Endodermal cell (in vitro differentiated cells): Measurements from ENCODE around the gene PLA2G3. TPM values are rescaled to one million over a fixed set of nuclear protein-coding genes. Genes with fewer than 3 reads are reported as not detected.

ENCODE experiments used
- DNase-seq: peaks from one replicate; pipeline ENCODE4 v3.0.0-alpha.2; 2017
- H3K27ac ChIP-seq: 2 replicates; pipeline ENCODE4 v1.5.1; 2013; ENCODE audit warnings: mild to moderate bottlenecking, low read depth, low read length, moderate library complexity
- H3K27me3 ChIP-seq: 2 replicates; pipeline ENCODE4 v1.6.1; 2013; ENCODE audit warnings: mild to moderate bottlenecking, low read length, moderate library complexity; ENCODE audit not compliant: insufficient read depth, control insufficient read depth, poor library complexity, severe bottlenecking
- H3K36me3 ChIP-seq: 2 replicates; pipeline ENCODE4 v1.7.0; 2013; ENCODE audit warnings: mild to moderate bottlenecking, low read length, moderate library complexity; ENCODE audit not compliant: control insufficient read depth, insufficient read depth
- H3K4me1 ChIP-seq: one replicate; pipeline ENCODE4 v1.7.0; 2013; ENCODE audit warnings: low read length; ENCODE audit not compliant: control insufficient read depth, insufficient read depth
- H3K4me3 ChIP-seq: 2 replicates; pipeline ENCODE4 v1.5.1; 2013; ENCODE audit warnings: mild to moderate bottlenecking, low read length, moderate library complexity
- H3K9ac ChIP-seq: 2 replicates; pipeline ENCODE4 v1.6.1; 2013; ENCODE audit warnings: mild to moderate bottlenecking, low read length, moderate library complexity; ENCODE audit not compliant: poor library complexity, severe bottlenecking; ENCODE audit errors: extremely low read depth
- H3K9me3 ChIP-seq: 2 replicates; pipeline ENCODE4 v1.6.1; 2013; ENCODE audit warnings: mild to moderate bottlenecking, low read length, moderate library complexity; ENCODE audit not compliant: control insufficient read depth
- H3K27ac Mint-ChIP-seq: 2 replicates; pipeline ENCODE4 v1.8.0; 2020; ENCODE audit warnings: mixed read lengths
- H3K27me3 Mint-ChIP-seq: 2 replicates; pipeline ENCODE4 v1.8.0; 2021; ENCODE audit warnings: mild to moderate bottlenecking, mixed read lengths; ENCODE audit not compliant: insufficient read depth
- H3K36me3 Mint-ChIP-seq: 2 replicates; pipeline ENCODE4 v1.8.0; 2020; ENCODE audit warnings: low read depth, mixed read lengths
- H3K4me1 Mint-ChIP-seq: 2 replicates; pipeline ENCODE4 v1.8.0; 2020; ENCODE audit warnings: mixed read lengths
- H3K4me3 Mint-ChIP-seq: 2 replicates; pipeline ENCODE4 v1.8.0; 2020; ENCODE audit warnings: mild to moderate bottlenecking, moderate library complexity, mixed read lengths
- H3K9me3 Mint-ChIP-seq: 2 replicates; pipeline ENCODE4 v1.8.0; 2020; ENCODE audit warnings: mild to moderate bottlenecking, mixed read lengths
- WGBS, 2 experiments: methylation state at CpG; one replicate each; pipeline versions ENCODE4 v1.1.5 to v1.1.7; 2013; ENCODE audit warnings: missing lambda C conversion rate in 2 of 2, mixed read lengths in 1 of 2; ENCODE audit not compliant: insufficient coverage in 1 of 2, insufficient read length in 1 of 2; 5-methylcytosine and 5-hydroxymethylcytosine counted together
- total RNA-seq, 2 donors: library from RNA; stranded (reverse); fragmentation: NEBNext Ultra II Directional in 1 of 2; extraction: Animal tissue kit (Norgen Biotek cat#: 25700) in 1 of 2; gene quantifications; 2 replicates in 1 of 2; 3 replicates in 1 of 2; pipeline ENCODE4 v1.2.1, GENCODE V29; 2021
- TF ChIP-seq, protein P1 (sequence below): fragments of 200-600 bp; sonication (generic); conservative IDR thresholded peaks from 2 replicates; pipeline ENCODE4 v1.5.0; 2021; ENCODE audit warnings: antibody characterized with exemption, mild to moderate bottlenecking

PLA2G3 gene
- total RNA-seq, 2 donors from 2014 or later = 4.1 to 4.6 TPM

DNA sequence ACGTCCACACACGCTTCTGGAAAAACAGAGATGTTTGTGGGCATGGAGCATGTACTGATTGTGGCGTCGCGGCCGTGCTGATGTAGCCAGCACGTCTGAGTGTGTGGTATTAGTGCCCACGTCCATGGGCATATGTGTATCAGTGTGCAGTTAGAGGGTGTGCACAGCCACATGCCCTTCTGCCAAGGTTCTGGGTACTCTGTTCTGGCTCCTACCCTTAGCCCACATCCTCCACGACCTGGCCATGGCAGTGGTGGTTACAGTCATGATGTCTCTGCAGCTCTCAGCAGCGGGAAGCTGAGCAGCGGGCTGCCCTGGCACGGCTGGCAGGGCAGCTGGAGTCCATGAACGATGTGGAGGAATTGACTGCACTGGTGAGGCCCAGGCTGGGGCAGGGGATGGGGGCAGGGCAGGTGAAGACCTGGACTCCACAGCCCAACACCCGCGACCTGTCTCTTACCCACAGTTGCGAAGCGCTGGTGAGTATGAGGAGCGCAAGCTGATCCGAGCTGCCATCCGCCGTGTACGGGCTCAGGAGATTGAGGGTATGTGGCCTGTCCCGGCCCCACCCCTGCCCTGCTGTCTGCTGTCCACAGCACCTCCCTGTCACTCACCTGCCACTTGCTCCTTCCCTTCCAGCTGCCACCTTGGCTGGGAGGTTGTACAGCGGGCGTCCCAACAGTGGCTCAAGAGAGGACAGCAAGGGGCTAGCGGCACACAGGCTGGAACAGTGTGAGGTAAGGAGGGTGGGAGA, 51.9 kb downstream of the PLA2G3 start:
- no peak overlapping the region for H3K27ac Mint-ChIP-seq
- H3K4me3 ChIP-seq = no peak overlapping the region
- no peaks in the 10 kb centered on the region for H3K27me3 Mint-ChIP-seq
- peaks cover 12% of the 10 kb centered on the region for H3K4me1 Mint-ChIP-seq
- H3K36me3 Mint-ChIP-seq = peaks cover 3% of the 10 kb centered on the region
- no peaks in the 10 kb centered on the region for H3K36me3 ChIP-seq
- DNase-seq = no peak
- no peaks in the 10 kb centered on the region for H3K27me3 ChIP-seq
- H3K9me3 Mint-ChIP-seq = no peaks in the 10 kb centered on the region
- no peak overlapping the region for H3K27ac ChIP-seq
- H3K9me3 ChIP-seq = no peaks in the 10 kb centered on the region
- 95% methylated on average over 19 to 26 of the region's 26 CpGs for WGBS, 2 experiments
- TF ChIP-seq, protein P1, sequence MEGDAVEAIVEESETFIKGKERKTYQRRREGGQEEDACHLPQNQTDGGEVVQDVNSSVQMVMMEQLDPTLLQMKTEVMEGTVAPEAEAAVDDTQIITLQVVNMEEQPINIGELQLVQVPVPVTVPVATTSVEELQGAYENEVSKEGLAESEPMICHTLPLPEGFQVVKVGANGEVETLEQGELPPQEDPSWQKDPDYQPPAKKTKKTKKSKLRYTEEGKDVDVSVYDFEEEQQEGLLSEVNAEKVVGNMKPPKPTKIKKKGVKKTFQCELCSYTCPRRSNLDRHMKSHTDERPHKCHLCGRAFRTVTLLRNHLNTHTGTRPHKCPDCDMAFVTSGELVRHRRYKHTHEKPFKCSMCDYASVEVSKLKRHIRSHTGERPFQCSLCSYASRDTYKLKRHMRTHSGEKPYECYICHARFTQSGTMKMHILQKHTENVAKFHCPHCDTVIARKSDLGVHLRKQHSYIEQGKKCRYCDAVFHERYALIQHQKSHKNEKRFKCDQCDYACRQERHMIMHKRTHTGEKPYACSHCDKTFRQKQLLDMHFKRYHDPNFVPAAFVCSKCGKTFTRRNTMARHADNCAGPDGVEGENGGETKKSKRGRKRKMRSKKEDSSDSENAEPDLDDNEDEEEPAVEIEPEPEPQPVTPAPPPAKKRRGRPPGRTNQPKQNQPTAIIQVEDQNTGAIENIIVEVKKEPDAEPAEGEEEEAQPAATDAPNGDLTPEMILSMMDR = no peak
- no peak overlapping the region for H3K9ac ChIP-seq
- peaks cover 5% of the 10 kb centered on the region for H3K4me1 ChIP-seq
- no peak overlapping the region for H3K4me3 Mint-ChIP-seq

DNA sequence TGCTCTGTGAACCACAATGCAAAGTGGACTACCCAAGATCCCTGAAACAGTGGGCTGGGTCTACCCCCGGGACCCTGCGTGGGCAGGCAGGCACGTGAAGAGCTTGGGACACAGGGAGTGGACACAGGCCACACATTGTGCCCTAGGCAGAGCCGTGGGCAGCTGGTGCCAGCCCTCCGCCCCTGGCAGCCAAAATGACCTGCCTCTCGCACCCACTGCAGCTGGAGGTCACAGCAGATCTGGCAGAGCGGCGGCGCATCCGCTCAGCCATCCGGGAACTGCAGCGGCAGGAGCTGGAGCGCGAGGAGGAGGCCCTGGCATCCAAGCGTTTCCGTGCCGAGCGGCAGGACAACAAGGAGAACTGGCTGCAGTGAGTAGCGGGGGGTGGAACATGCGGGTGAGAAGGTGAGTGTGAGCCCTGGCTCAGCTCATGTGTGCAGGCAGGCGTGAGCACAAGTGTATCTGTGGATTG, 52.5 kb downstream of the PLA2G3 start:
- no peaks in the 10 kb centered on the region for H3K27me3 Mint-ChIP-seq
- no peak overlapping the region for H3K27ac ChIP-seq
- H3K4me1 Mint-ChIP-seq = peaks cover 16% of the 10 kb centered on the region
- TF ChIP-seq, protein P1 = no peak
- no peak overlapping the region for H3K4me3 ChIP-seq
- WGBS, 2 experiments = 90 to 95% methylated on average over 20 to 21 of the region's 21 CpGs
- H3K9me3 ChIP-seq = no peaks in the 10 kb centered on the region
- no peaks in the 10 kb centered on the region for H3K9me3 Mint-ChIP-seq
- H3K27ac Mint-ChIP-seq = no peak overlapping the region
- no peak overlapping the region for H3K9ac ChIP-seq
- no peaks in the 10 kb centered on the region for H3K36me3 ChIP-seq
- DNase-seq = no peak
- H3K27me3 ChIP-seq = no peaks in the 10 kb centered on the region
- peaks cover 5% of the 10 kb centered on the region for H3K4me1 ChIP-seq
- H3K4me3 Mint-ChIP-seq = no peak overlapping the region
- H3K36me3 Mint-ChIP-seq = peaks cover 3% of the 10 kb centered on the region

DNA sequence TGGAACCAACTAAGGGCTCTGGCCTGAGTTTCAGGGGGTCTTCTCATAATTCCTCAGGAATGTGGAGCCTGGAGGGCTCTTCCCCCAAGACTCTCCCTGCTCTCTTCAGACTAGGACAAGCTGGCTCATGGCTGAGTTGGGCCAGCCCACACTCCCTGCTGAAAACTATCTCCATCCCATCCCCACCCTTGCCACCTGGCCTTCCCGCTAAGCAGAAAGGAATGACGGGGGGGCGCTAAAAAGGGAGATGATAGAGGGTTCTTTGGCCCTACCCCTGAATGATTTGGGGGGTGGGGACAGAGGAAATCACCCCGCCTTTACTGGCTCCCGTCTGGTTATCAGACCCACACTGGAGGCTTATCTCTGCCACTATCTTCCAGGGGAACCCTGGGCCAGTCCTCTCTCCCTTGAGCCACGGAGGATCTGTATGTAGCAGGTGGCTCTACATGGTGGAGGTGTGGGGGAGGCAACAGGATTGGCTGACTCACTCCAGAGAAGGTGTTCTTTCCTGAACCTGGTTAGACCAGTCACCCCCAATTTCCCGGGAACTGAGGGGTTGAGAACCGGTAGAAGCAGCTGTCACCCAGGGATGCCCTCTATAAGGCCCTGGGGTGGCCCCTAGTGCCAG, 53.5 kb downstream of the PLA2G3 start:
- no peaks in the 10 kb centered on the region for H3K9me3 Mint-ChIP-seq
- H3K36me3 ChIP-seq = no peaks in the 10 kb centered on the region
- H3K9ac ChIP-seq = no peak overlapping the region
- no peaks in the 10 kb centered on the region for H3K27me3 ChIP-seq
- H3K4me3 Mint-ChIP-seq = no peak overlapping the region
- peaks cover 2% of the 10 kb centered on the region for H3K27me3 Mint-ChIP-seq
- no peaks in the 10 kb centered on the region for H3K36me3 Mint-ChIP-seq
- no peak for DNase-seq
- no peaks in the 10 kb centered on the region for H3K9me3 ChIP-seq
- TF ChIP-seq, protein P1 = no peak
- 91 to 92% methylated on average over 6 to 8 of the region's 8 CpGs for WGBS, 2 experiments
- H3K27ac ChIP-seq = no peak overlapping the region
- no peak overlapping the region for H3K4me3 ChIP-seq
- peaks cover 25% of the 10 kb centered on the region for H3K4me1 Mint-ChIP-seq
- H3K27ac Mint-ChIP-seq = no peak overlapping the region
- peaks cover 10% of the 10 kb centered on the region for H3K4me1 ChIP-seq
